Ishikawa (cell line): ENCODE measurements around the gene GALNT1.

Experiments
- CEBPB ChIP-seq: IDR thresholded peaks from 2 replicates; pipeline ENCODE4 v1.6.1; 2012
- CREB1 ChIP-seq: IDR thresholded peaks from 2 replicates; pipeline ENCODE4 v1.6.1; 2012; ENCODE audit warnings: low read depth
- EGR1 ChIP-seq: IDR thresholded peaks from 2 replicates; pipeline ENCODE4 v1.6.1; 2012
- EP300 ChIP-seq: IDR thresholded peaks from 2 replicates; pipeline ENCODE4 v1.6.1; 2012; ENCODE audit warnings: borderline replicate concordance
- FOXM1 ChIP-seq: IDR thresholded peaks from 2 replicates; pipeline ENCODE4 v1.6.1; 2012; ENCODE audit warnings: low read depth, borderline replicate concordance
- NFIC ChIP-seq: IDR thresholded peaks from 2 replicates; pipeline ENCODE4 v1.6.1; 2012
- RAD21 ChIP-seq: IDR thresholded peaks from 2 replicates; pipeline ENCODE4 v1.6.1; 2012; ENCODE audit warnings: low read depth
- TAF1 ChIP-seq: IDR thresholded peaks from 2 replicates; pipeline ENCODE4 v1.6.1; 2012; ENCODE audit warnings: low read depth, mild to moderate bottlenecking
- TCF12 ChIP-seq: IDR thresholded peaks from 2 replicates; pipeline ENCODE4 v1.6.1; 2012; ENCODE audit warnings: low read depth
- TEAD4 ChIP-seq: IDR thresholded peaks from 2 replicates; pipeline ENCODE4 v1.6.1; 2012
- YY1 ChIP-seq: IDR thresholded peaks from 2 replicates; pipeline ENCODE4 v1.6.1; 2012; ENCODE audit warnings: low read depth
- ZBTB7A ChIP-seq: IDR thresholded peaks from 2 replicates; pipeline ENCODE4 v1.6.1; 2012; ENCODE audit warnings: low read depth
- TF ChIP-seq, protein P1 (sequence below): IDR thresholded peaks from 2 replicates; pipeline ENCODE4 v1.6.1; 2012; ENCODE audit warnings: low read depth, mild to moderate bottlenecking
- TF ChIP-seq, protein P2 (sequence below): IDR thresholded peaks from 2 replicates; pipeline ENCODE4 v1.6.1; 2012
- TF ChIP-seq, protein P3 (sequence below): IDR thresholded peaks from 2 replicates; pipeline ENCODE4 v1.6.1; 2012

Gene GALNT1

DNA sequence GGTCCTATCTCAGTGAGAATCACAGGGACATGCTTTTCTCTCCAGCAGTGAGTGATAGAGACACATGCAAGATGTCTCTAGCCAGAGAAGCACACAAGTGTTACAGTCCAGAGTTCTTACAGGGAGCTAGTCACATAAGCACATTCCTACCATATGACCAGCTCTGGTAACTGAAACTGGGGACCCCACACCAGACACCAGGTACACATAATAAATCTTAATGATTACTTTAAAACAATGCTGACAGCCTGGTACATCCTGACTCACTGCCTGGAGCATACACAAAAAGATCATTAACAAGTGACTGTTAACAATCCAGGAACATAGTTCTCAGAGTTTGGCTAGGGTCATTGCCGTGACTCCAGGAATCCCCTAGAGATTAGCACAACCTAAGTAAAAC is 53.6 kb downstream of the GALNT1 start:
- TF ChIP-seq YY1 (no peak), EP300 (peak; percentile 74; the same call in 1 of the 2 replicates), TEAD4 (peak; percentile 38; the same call in 1 of the 2 replicates), CREB1 (no peak), TAF1 (no peak), CEBPB (no peak), TCF12 (peak; percentile 57), RAD21 (no peak; the same call in 1 of the 2 replicates), EGR1 (no peak), ZBTB7A (no peak), NFIC (no peak), FOXM1 (no peak)
- TF ChIP-seq, protein P1, sequence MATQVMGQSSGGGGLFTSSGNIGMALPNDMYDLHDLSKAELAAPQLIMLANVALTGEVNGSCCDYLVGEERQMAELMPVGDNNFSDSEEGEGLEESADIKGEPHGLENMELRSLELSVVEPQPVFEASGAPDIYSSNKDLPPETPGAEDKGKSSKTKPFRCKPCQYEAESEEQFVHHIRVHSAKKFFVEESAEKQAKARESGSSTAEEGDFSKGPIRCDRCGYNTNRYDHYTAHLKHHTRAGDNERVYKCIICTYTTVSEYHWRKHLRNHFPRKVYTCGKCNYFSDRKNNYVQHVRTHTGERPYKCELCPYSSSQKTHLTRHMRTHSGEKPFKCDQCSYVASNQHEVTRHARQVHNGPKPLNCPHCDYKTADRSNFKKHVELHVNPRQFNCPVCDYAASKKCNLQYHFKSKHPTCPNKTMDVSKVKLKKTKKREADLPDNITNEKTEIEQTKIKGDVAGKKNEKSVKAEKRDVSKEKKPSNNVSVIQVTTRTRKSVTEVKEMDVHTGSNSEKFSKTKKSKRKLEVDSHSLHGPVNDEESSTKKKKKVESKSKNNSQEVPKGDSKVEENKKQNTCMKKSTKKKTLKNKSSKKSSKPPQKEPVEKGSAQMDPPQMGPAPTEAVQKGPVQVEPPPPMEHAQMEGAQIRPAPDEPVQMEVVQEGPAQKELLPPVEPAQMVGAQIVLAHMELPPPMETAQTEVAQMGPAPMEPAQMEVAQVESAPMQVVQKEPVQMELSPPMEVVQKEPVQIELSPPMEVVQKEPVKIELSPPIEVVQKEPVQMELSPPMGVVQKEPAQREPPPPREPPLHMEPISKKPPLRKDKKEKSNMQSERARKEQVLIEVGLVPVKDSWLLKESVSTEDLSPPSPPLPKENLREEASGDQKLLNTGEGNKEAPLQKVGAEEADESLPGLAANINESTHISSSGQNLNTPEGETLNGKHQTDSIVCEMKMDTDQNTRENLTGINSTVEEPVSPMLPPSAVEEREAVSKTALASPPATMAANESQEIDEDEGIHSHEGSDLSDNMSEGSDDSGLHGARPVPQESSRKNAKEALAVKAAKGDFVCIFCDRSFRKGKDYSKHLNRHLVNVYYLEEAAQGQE, result no peak
- TF ChIP-seq, protein P2, sequence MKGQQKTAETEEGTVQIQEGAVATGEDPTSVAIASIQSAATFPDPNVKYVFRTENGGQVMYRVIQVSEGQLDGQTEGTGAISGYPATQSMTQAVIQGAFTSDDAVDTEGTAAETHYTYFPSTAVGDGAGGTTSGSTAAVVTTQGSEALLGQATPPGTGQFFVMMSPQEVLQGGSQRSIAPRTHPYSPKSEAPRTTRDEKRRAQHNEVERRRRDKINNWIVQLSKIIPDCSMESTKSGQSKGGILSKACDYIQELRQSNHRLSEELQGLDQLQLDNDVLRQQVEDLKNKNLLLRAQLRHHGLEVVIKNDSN, result no peak
- TF ChIP-seq, protein P3, sequence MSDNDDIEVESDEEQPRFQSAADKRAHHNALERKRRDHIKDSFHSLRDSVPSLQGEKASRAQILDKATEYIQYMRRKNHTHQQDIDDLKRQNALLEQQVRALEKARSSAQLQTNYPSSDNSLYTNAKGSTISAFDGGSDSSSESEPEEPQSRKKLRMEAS, result no peak

DNA sequence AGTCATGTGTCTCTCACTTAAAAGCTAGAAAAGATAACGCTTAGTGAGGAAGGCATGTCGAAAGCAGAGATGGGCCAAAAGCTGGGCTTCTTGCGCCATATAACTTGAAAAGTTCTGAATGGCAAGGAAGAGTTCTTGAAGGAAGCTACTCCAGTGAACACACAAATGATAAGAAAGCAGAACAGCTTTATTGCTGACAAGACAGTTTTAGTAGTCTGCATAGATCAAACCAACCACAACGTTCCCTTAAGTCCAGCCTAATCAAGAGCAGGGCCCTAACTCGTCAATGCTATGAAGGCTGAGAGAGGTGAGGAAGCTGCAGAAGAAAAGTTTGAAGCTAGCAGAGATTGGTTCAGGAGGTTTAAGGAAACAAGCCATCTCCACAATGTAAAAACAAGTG is 55.7 kb downstream of the GALNT1 start:
- TF ChIP-seq YY1 (no peak), FOXM1 (no peak), RAD21 (no peak), ZBTB7A (no peak), NFIC (no peak), CREB1 (no peak), EP300 (no peak)
- TF ChIP-seq, protein P3, result no peak
- TF ChIP-seq, protein P1, result no peak
- TF ChIP-seq, protein P2, result no peak

DNA sequence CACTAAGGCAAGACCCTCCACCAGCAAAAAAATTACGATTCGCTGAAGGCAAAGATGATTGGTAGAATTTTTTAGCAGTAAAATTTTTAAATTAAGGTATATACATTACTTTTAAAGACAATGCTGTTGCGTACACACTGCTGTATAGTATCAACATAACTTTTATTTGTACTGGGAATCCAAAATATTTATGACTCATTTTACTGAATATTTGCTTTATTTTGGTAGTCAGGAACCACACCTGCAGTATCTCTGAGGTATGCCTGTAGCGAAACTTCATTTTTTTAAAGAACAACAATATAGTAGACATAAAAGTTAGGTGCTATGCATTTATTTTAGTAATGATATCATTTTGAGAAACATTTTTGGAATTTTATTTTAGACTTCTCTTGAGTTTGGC is 57.8 kb downstream of the GALNT1 start:
- no peak for TF ChIP-seq CEBPB
- TF ChIP-seq TCF12, result no peak
- no peak for TF ChIP-seq CREB1
- no peak for TF ChIP-seq RAD21
- no peak for TF ChIP-seq EP300
- no peak for TF ChIP-seq TAF1
- no peak for TF ChIP-seq EGR1
- TF ChIP-seq, protein P1, result no peak
- no peak for TF ChIP-seq FOXM1
- TF ChIP-seq TEAD4, result no peak
- no peak for TF ChIP-seq YY1
- no peak for TF ChIP-seq ZBTB7A
- TF ChIP-seq, protein P3, result no peak
- TF ChIP-seq NFIC, result no peak
- TF ChIP-seq, protein P2, result no peak

DNA sequence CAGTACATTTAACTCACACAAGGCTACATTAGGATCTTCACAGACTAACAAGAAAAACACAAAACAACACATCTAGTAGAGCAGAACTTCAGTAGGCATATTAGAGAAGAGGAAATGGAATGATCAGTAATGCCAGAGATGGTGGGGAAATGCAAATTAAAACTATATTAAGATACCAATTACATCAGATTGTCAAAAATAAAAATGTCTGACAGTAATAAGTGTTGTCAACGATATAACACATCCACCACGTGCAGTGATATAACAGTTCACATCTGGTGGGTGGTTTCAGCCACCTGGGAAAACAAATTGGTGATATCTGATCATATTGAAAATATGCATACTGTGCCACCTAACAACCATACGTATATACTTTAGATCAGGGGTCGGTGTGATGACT is 59.9 kb downstream of the GALNT1 start:
- no peak for TF ChIP-seq CEBPB
- no peak for TF ChIP-seq TEAD4
- TF ChIP-seq YY1, result no peak
- no peak for TF ChIP-seq ZBTB7A
- TF ChIP-seq FOXM1, result no peak
- TF ChIP-seq RAD21, result no peak
